ENCODE data around the gene PTPRN2.

- TF ChIP-seq CTCF (IDR thresholded peaks at IDR 0.05) (no peak), POLR2A (IDR thresholded peaks at IDR 0.05) (no peak), POLR2AphosphoS5 (IDR thresholded peaks at IDR 0.05) (no peak)
These were observed 232.8 kb downstream of the PTPRN2 start for GRCh38 chr7:158354861-158355260.
